Muscle layer of colon (tissue), 2 donors: ENCODE measurements around the gene UBIAD1.
"Not testable (repeated sequence)": the region's sequence is repeated elsewhere in the genome, so short reads cannot be mapped to it uniquely, and the experiment has no call there.

Experiments used
- H3K27ac ChIP-seq: one replicate; pipeline ENCODE4 v1.7.0; 2013; ENCODE audit warnings: low read depth, mild to moderate bottlenecking, low read length, moderate library complexity
- H3K27me3 ChIP-seq, 2 donors: one replicate each; pipeline ENCODE4 v1.7.0; 2013; ENCODE audit warnings: low read length in 2 of 2, mild to moderate bottlenecking in 2 of 2; ENCODE audit not compliant: insufficient read depth in 2 of 2, control insufficient read depth in 1 of 2
- H3K36me3 ChIP-seq: one replicate; pipeline ENCODE4 v1.7.0; 2013; ENCODE audit warnings: mild to moderate bottlenecking, low read length; ENCODE audit not compliant: insufficient read depth
- H3K4me1 ChIP-seq: one replicate; pipeline ENCODE4 v1.7.0; 2013; ENCODE audit warnings: mild to moderate bottlenecking, low read length; ENCODE audit not compliant: insufficient read depth
- H3K4me3 ChIP-seq, 2 donors: one replicate each; pipeline ENCODE4 v1.7.0; 2013; ENCODE audit warnings: low read length in 2 of 2, low read depth in 1 of 2, mild to moderate bottlenecking in 1 of 2, moderate library complexity in 1 of 2
- H3K9ac ChIP-seq: one replicate; pipeline ENCODE4 v1.7.0; 2013; ENCODE audit warnings: low read length
- H3K9me3 ChIP-seq: one replicate; pipeline ENCODE4 v1.7.0; 2013; ENCODE audit warnings: mild to moderate bottlenecking, low read length
- donor health status: abdominal sarcoma.
- donor health status: Adenocarcinoma of cecum.

The UBIAD1 gene

GRCh38 chr1:11281518-11282331, 8.7 kb downstream of the UBIAD1 start:
- no peaks in the 10 kb centered on the region for H3K9me3 ChIP-seq
- H3K4me3 ChIP-seq, result no peak overlapping the region
- H3K27ac ChIP-seq, result no peak overlapping the region
- no peak overlapping the region for H3K9ac ChIP-seq
- H3K4me1 ChIP-seq, result peaks cover 23% of the 10 kb centered on the region
- peaks cover 23% of the 10 kb centered on the region for H3K36me3 ChIP-seq
- no peaks in the 10 kb centered on the region for H3K27me3 ChIP-seq

- H3K9ac ChIP-seq, result no peak overlapping the region
- H3K4me3 ChIP-seq, result no peak overlapping the region
- peaks cover 23% of the 10 kb centered on the region for H3K4me1 ChIP-seq
- no peaks in the 10 kb centered on the region for H3K27me3 ChIP-seq
- no peak overlapping the region for H3K27ac ChIP-seq
- no peaks in the 10 kb centered on the region for H3K9me3 ChIP-seq
- peaks cover 33% of the 10 kb centered on the region for H3K36me3 ChIP-seq
Measured at GRCh38 chr1:11283151-11283550, 10.2 kb downstream of the UBIAD1 start.

GRCh38 chr1:11284784-11285183, 11.8 kb downstream of the UBIAD1 start:
- Histone ChIP-seq H3K27ac (no peak overlapping the region), H3K27me3 (no peaks in the 10 kb centered on the region), H3K36me3 (peaks cover 42% of the 10 kb centered on the region), H3K4me1 (peaks cover 23% of the 10 kb centered on the region), H3K9ac (no peak overlapping the region), H3K9me3 (no peaks in the 10 kb centered on the region), H3K4me3 (no peak overlapping the region)

- H3K9me3 ChIP-seq, result no peaks in the 10 kb centered on the region
- peaks cover 47% of the 10 kb centered on the region for H3K36me3 ChIP-seq
- no peak overlapping the region for H3K4me3 ChIP-seq
- H3K4me1 ChIP-seq, result peaks cover 14% of the 10 kb centered on the region
- H3K27me3 ChIP-seq, result no peaks in the 10 kb centered on the region
- no peak overlapping the region for H3K27ac ChIP-seq
- no peak overlapping the region for H3K9ac ChIP-seq
Measured at GRCh38 chr1:11285883-11286734, 13.1 kb downstream of the UBIAD1 start.

- Histone ChIP-seq H3K27ac (no peak overlapping the region), H3K36me3 (peaks cover 49% of the 10 kb centered on the region), H3K9me3 (no peaks in the 10 kb centered on the region), H3K27me3 (no peaks in the 10 kb centered on the region), H3K4me1 (peaks cover 6% of the 10 kb centered on the region), H3K9ac (no peak overlapping the region), H3K4me3 (no peak overlapping the region)
Measured at GRCh38 chr1:11286735-11287410, 13.9 kb downstream of the UBIAD1 start.

- H3K4me3 ChIP-seq, result no peak overlapping the region
- no peaks in the 10 kb centered on the region for H3K27me3 ChIP-seq
- no peak overlapping the region for H3K9ac ChIP-seq
- no peak overlapping the region for H3K27ac ChIP-seq
- no peaks in the 10 kb centered on the region for H3K9me3 ChIP-seq
- peaks cover 7% of the 10 kb centered on the region for H3K4me1 ChIP-seq
- peaks cover 49% of the 10 kb centered on the region for H3K36me3 ChIP-seq
Measured at GRCh38 chr1:11289064-11289463, 16.1 kb downstream of the UBIAD1 start.

- H3K9ac ChIP-seq, result no peak overlapping the region
- H3K27ac ChIP-seq, result no peak overlapping the region
- H3K4me3 ChIP-seq, result no peak overlapping the region
- no peaks in the 10 kb centered on the region for H3K27me3 ChIP-seq
- H3K4me1 ChIP-seq, result peaks cover 7% of the 10 kb centered on the region
- H3K36me3 ChIP-seq, result peaks cover 55% of the 10 kb centered on the region
- H3K9me3 ChIP-seq, result no peaks in the 10 kb centered on the region
Measured at GRCh38 chr1:11291049-11291448, 18.1 kb downstream of the UBIAD1 start.

- Histone ChIP-seq H3K9ac (no peak overlapping the region), H3K4me3 (no peak overlapping the region), H3K9me3 (no peaks in the 10 kb centered on the region), H3K36me3 (peaks cover 36% of the 10 kb centered on the region), H3K27ac (no peak overlapping the region), H3K4me1 (peaks cover 7% of the 10 kb centered on the region), H3K27me3 (no peaks in the 10 kb centered on the region)
Measured at GRCh38 chr1:11293856-11294255, 20.9 kb downstream of the UBIAD1 start.

GRCh38 chr1:11294951-11295350, 22.0 kb downstream of the UBIAD1 start:
- no peaks in the 10 kb centered on the region for H3K27me3 ChIP-seq
- peaks cover 7% of the 10 kb centered on the region for H3K4me1 ChIP-seq
- H3K4me3 ChIP-seq, result no peak overlapping the region
- peaks cover 31% of the 10 kb centered on the region for H3K36me3 ChIP-seq
- no peaks in the 10 kb centered on the region for H3K9me3 ChIP-seq
- no peak overlapping the region for H3K9ac ChIP-seq
- no peak overlapping the region for H3K27ac ChIP-seq

GRCh38 chr1:11295905-11296304, 22.9 kb downstream of the UBIAD1 start:
- no peak overlapping the region for H3K9ac ChIP-seq
- peaks cover 7% of the 10 kb centered on the region for H3K4me1 ChIP-seq
- H3K9me3 ChIP-seq, result no peaks in the 10 kb centered on the region
- H3K27me3 ChIP-seq, result no peaks in the 10 kb centered on the region
- no peak overlapping the region for H3K4me3 ChIP-seq
- H3K27ac ChIP-seq, result no peak overlapping the region
- H3K36me3 ChIP-seq, result peaks cover 22% of the 10 kb centered on the region

GRCh38 chr1:11297774-11298173, 24.8 kb downstream of the UBIAD1 start:
- H3K27ac ChIP-seq, H3K4me3 ChIP-seq, H3K4me1 ChIP-seq, H3K9ac ChIP-seq, H3K9me3 ChIP-seq, H3K27me3 ChIP-seq: not testable (repeated sequence)
- peaks cover 18% of the 10 kb centered on the region for H3K36me3 ChIP-seq
